DMS 273 (cell line): ENCODE measurements around the gene C5orf46.
"Not testable (repeated sequence)": the region's sequence is repeated elsewhere in the genome, so short reads cannot be mapped to it uniquely, and the experiment has no call there.

ENCODE experiments used
- DNase-seq: peaks from one replicate; lab custom pipeline; 2025; ENCODE audit not compliant: unreplicated experiment; lab: John Stamatoyannopoulos, UW

C5orf46 gene

DNA sequence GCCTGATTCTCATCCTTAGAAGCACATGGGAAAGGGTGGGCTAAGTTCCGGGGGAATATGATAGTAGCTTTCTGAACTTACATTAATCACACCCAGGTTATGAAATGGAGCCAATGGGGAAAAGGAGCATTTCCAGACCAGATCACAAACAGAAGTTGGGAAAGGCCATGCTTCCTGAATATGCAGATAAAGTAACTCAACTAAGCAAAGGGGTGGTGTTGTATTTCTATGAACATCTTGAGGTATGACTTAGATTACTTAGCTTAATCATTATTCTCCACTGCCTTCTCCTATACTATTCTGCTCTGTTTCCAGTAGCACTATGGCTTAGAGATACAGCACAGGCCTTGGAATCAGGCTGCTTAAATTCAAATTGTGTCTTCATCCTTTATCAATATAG lies 10.5 kb downstream of the C5orf46 start:
- no peak for DNase-seq

DNA sequence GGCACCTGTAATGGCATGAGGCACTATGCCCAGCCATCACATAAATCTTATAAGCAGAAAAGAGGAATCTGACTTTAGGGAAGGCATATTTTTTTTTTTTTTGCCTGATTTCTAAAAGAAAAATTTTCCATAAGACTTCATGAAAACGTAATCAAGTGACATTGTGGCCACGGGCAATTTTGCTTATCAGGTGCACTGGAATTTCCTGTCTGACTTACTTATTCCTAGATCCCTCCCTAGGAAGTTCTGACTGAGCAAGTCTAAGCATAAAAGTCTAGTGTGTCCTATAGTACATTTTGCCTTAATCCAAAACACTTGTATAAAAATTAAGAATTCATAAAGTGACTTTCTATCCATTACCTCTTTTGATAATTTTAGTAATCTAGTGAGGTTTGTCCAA lies 12.5 kb downstream of the C5orf46 start:
- no peak for DNase-seq

DNA sequence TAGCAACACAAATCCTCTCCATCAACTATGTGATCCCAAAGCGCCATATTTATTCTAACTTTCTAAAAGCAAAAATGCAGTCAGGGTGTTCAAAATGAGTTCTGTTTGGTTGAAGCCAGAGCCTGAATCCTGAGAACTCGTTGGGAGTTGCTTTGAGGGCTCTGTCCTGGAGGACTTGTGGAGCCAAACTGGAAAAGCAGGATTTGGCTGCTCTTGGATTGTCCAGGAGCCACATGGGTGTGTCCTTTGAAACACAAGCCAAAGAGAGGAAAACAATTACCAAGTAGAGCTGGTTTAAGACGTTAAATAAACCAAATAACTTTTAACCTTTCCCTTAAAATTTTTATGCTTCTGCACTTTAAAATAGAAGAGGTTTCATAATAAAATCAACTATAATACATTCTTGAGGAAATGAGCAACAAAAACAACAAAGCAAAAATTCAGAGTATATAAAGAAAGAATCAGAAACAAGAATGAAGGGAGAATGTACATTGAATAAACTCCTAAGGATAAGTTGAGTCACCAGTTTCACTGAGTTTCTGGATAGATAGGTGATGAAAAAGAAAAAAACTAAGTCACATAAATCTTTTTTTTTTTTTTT lies 13.5 kb downstream of the C5orf46 start:
- no peak for DNase-seq

DNA sequence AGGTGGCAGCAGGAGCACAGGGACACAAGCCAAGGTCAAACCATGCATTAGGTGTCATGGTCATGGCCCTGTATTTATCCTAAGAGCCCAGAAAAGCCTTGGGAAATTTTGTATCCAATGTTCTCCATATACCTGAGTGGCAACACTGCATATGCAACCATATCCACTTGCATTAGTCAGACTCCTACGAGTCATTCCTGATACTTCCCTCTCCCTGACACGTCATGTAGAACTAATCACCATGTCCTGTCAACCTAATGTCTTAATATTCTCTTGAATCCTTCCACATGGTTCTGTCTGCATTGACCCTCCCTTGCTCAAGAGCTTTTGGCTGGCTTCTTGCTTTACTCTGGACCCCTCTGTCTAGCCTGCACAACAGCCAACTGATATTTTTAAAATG lies 18.4 kb downstream of the C5orf46 start:
- no peak for DNase-seq

DNA sequence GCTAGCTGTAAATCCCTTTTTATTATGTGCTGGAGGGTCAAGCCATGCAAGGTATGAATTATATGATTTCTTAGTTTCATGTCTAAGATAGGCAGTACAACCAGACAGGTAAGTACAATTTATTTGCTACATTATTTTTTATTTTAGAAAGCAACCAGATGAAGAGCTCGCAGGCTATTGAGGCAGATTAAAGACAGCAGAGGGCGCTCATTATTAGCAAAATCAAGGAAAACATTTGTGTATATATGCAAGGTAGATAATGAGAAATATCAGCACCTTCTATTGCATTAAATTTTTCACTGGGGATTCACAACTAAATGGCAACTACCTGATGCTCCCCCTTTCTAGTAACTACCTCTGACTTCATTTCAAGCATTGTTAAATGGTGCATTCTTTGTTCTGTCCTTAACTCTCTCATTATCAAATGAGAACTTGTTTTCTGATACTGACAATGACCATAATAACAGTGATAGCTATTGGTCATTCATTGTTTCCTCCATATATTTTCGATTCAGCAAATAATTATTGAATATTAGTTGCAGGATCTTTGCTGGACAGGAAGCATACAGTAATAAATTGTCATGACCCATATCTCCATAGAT lies 19.2 kb downstream of the C5orf46 start:
- DNase-seq, result peak; percentile 44

DNA sequence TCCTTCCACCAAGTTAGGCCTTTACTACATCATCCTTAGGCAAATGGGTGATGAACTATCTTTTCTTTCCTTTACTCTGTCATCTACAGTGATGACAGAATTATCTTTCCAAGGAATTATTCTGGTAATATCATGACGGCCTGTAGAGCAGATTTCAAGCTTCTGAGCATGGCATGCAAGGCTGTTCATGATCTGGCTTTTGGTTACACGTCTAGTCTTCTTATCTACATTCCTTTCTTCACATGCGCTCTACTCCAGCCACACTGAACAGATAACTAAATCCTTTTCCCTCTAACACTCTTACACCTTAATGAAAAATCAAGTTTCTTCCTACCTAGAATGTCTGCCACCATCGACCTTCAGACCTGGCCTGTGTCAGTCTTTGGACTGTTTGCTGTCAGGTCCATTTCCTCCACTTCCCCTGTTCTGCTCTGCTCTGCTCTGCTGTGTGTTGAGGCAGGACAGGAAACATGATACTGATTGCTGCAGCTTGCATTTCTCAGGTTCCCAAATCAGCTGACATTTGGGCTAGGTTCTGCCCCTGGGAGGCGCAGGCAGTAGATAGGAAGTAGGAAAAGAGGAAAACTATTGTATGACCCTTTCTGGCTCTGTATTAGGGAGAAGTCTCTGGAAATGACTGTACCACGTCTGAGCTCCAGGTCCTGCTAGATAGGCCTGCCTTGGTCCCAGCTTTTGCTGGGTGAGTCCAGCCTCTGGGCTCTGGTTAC lies 23.6 kb downstream of the C5orf46 start:
- DNase-seq, result no peak

DNA sequence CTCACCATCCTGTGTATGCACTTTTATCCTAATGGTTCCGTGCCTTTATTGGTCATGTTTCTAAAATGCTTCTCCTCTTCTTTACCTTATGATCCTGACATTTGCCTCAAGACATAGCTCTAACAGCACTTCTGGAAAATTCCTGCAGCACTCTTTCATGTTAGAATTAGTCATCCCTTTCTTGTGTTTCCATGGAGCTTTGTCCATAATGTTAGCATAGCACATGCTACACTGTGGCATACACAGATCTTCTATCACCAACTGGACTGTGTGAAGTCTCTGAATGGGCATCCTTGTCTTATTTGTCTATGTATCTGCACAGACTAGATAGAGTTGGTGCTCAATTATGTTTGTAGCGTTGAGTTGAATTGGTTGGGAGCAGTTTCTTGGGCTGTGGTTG lies 25.9 kb downstream of the C5orf46 start:
- DNase-seq, result no peak

DNA sequence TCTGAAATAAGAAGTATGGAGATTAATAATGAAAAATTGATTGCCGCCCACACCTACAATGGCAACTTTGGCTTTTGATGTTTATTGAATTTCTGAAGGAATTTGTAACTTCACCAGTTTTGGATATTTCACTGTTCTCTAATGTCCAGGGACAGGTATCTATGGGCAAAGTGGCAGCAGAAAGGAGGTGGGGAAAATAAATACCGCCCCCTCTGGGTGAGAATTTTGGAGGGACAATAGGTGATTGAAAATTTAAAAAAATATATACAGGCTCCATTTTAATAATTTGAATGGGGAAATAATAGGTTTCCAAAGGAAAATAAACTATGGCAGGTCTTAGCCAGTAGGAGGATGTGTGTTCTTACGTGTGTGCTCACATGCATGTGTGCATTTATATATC lies 26.6 kb downstream of the C5orf46 start:
- DNase-seq, result no peak

DNA sequence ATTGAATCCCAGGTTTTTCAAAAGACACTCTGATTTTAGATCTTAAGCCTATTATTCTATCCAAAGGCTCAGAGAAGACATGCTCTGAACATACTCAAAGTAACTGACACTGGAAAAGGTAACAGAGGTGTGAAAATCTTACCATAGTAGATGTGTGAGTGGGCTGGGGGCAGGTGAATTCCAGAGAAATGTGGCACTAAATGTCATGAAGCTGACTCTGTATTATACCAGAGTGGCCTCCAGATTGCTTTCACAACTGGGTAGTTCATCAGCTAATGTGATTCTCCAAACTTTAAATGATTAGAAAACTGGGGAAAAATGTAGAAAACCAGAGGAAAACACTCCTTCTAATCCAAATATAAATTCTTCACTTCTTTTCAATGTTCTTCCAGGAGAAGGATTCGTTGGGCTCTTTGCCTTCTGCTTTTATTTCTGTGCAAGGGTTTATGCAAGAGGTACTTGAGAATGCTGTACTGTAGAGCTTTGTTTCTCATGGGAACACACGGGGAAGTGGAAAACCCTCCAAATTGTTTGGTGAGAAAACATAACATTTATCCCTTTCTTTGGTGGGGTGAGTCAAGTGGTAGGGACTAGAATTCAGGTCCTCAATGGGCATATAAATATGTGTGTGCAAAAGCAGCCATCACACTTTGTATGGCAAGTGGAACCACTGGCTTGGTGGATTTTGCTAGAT lies 28.1 kb downstream of the C5orf46 start, which contains the start of gene SCGB3A2:
TSS of gene SCGB3A2 (plus strand) at position 646 of the 694 bp plus-strand sequence. CDS start 93 bp downstream, outside the sequence.
- no peak for DNase-seq

DNA sequence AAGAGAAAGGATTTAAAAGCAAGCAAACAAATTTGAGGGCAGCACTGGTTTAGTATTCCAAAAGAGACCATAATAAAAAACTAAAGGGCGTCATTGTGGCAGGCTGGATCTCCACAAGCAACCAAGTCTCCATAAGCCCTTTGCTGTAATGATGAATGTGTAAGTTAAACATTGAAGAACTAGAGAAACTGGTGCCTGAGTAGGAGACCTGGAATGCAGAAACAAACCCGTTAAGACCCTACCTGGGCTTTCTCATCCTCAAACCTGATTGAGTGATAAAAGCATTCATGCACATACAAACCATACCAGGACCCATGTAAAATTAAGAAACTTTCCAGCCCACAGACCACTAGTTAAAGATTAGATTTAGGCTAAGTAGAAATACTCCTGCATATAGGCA lies 29.7 kb downstream of the C5orf46 start:
- DNase-seq, result no peak

DNA sequence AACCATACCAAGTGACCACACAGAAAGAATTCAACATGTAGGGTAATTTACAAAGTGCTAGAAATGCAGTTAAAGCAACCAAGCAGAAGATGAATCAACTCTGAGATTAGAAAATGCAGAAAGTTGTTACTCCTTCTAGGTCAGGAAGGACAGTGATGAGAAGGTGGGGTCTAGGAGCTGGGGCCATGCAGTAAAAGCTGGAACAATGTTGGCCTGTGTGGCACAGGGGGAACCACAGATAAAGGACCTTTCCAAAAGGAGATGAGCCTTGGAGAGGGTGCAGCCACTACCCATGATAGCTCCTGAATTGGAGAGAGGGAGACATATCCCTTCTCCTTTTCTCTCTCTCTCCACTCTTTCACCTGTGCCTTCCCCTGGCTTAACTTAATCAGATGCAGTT lies 30.2 kb downstream of the C5orf46 start:
- no peak for DNase-seq

DNA sequence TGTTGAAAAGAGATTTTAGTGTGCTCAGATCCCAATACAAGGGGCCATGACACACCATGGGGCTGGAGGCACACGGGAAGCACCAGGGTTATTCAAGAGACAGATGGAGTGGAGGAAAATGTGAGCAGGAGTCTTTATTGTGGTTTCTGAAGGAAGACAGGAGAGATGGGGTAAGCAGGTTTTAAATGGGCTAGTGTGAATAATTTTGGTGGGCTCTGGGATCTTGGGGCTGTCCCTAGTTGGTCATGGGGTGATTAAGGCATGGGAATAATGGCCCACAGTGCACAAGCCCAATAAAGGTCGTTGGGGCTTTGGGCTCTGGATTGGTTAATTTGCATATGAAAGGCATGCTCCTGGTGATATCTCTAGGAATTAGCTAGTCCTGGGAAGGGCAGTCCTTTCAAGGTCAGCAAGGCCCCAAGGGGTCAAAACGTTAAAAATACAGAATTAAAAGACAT lies 31.4 kb downstream of the C5orf46 start:
- no peak for DNase-seq

DNA sequence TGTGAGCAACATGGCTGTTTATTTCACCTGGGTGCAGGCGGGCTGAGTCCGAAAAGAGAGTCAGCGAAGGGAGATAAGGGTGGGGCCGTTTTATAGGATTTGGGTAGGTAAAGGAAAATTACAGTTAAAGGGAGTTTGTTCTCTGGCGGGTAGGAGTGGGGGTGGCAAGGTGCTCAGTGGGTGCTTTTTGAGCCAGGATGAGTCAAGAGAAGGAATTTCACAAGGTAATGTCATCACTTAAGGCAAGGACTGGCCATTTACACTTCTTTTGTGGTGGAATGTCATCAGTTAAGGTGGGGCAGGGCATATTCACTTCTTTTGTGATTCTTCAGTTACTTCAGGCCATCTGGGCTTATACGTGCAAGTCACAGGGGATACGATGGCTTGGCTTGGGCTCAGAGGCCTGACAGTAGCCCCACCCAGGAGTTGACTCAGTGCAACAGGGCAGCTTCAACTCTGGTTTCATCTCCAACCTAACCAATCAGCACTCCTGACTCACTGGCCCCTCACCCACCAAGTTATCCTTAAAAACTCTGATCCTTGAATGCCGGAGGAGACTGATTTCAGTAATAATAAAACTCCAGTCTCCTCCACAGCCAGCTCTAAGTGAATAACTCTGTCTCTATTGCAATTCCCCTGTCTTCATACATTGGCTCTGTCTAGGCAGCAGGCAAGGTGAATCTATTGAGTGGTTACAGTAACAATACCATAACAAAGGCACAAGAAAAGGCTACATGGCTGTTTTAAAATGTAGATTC lies 32.0 kb downstream of the C5orf46 start:
- DNase-seq, result not testable (repeated sequence)

DNA sequence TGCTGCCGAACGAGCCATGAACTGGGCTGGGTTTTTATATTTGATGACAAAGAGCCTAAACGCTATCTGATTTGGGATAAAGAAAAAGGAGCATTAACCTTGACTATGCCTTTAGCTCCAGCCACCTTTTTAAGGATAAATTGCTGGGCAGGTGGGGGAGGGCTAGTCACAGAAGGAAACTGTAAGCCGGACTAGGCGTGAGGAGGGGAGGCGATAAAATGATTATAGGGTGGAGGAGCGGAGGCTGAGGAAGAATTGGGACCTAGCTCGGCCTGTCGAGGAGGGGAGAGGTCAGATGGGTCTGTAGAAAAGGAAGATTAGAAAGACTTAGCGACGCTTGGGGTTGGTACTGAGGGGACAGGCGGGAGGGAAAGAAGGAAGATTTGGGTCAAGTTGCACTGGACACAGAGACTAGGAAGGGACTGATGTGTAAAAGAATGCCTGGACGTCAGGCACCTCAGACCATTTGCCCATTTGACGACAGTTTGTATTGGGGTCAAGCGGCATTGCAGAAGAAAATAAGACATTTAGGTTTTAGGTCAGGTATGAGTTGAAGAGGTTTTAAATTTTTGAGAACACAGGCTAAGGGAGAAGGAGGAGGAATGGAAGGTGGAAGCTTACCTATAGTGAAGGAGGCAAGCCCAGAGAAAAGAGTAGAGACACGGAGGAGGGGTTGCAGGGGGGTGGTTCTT lies 33.4 kb downstream of the C5orf46 start:
- not testable (repeated sequence) for DNase-seq

DNA sequence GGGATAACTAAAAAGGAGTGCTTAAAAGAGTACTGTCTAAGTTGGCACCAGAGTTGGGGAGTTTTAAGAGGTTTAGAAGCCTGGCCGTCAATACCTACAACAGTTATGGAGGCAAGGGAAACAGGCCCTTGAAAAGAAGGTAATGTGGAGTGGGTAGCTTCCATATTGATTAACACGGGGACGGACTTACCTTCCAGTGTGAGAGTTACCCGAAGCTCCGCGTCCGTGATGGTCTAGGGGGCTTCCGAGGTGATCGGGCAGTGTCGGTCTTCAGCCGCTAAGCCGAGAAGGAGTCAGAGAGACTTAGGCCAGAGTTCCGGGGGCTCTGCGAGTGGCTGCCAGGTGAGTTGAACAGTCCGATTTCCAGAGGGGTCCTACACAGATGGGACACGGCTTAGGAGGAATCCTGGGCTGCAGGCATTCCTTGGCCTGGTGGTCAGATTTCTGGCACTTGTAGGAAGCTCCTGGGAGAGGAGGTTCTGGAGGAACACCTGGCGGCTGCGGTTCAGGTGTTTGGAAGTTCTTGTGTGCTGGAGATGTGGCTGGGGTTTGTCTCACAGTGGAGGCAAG lies 34.3 kb downstream of the C5orf46 start:
- DNase-seq, result not testable (repeated sequence)

DNA sequence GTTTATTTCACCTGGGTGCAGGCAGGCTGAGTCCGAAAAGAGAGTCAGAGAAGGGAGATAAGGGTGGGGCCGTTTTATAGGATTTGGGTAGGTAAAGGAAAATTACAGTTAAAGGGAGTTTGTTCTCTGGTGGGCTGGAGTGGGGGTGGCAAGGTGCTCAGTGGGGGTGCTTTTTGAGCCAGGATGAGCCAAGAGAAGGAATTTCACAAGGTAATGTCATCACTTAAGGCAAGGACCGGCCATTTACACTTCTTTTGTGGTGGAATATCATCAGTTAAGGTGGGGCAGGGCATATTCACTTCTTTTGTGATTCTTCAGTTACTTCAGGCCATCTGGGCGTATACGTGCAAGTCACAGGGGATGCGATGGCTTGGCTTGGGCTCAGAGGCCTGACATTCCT lies 36.4 kb downstream of the C5orf46 start:
- not testable (repeated sequence) for DNase-seq

DNA sequence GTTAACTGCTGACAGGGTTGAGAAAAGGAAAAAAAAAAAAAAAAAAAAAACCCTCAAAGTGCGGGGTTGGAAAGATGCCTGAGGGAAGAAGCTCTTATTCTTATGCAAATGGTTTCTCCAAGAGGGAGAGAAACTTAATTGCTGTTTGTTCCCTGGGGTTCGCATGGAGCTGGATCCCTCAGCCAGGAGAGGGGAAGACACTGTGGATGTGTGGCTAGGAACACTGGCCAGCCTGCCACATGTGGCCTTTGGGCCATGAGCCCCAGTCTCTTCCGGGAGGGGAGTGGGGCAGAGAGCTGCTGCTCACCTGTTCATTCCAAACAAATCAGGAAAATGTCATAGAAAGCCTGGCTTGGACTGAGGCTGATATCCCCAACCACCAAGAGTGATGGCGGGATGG lies 37.2 kb downstream of the C5orf46 start:
- no peak for DNase-seq

DNA sequence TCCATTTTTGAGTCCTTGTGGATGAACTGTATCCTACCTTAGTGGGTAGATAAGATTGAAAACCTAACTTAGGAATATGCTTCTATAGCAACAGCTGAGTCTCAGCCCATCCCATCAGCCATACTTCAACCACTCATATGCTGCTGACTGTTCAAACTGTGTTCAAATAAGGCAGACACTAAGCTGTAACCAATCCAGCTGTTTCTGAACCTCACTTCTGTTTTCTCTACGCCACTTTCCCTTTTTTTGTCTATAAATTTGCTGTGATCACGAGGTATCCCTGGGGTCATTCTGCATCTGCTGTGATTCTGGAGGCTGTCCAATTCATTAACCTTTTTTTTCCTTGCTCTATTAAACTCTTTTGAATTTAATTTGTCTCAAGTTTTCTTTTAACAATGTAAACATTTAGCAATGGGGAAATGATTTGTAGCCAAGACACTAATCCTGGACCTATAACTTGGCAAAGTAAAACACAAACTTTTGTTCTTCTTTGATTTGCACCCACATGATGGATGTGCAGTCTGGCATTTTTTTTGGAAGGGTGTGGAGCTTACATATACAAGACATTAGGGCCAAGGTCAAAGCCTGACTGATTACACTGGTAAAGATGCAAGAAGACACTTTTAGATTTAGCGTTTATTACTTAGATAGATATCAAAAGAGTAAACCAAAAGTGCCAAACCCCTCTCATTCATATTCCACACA lies 42.7 kb downstream of the C5orf46 start:
- DNase-seq, result no peak

DNA sequence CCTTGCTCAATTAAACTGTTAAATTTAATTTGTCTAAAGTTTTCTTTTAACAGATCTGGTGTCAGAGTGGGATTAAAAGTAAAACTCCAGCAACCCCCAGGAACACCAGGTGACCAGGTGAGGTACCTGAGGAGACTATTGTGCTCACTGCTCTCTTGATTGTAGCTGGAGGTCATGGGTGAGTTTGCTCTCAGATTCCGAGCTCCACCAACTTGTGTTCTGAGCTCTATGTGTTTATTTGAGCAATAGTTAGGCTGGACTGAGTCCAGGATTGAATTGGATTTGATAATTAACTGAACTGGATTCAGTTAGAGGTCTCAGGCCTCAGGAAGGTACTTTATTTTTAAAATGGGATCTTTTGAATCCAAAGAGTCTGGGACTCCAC lies 45.7 kb downstream of the C5orf46 start:
- DNase-seq, result no peak
